ENCODE data around the gene WFDC2. TPM values are rescaled to one million over a fixed set of nuclear protein-coding genes. Genes with fewer than 3 reads are reported as not detected.

The WFDC2 gene
- total and polyA plus RNA-seq, 2 experiments from 2014 or later = 12.6 to 99.1 TPM

- Histone ChIP-seq H3K4me2 (no peak overlapping the region), H3K27me3 (no peaks in the 10 kb centered on the region), H2AFZ (no peak overlapping the region), H4K20me1 (ENCODE audit: insufficient read depth, poor library complexity, severe bottlenecking) (no peaks in the 10 kb centered on the region), H3K9me2 (replicated peaks; ENCODE audit: insufficient read depth) (no peaks in the 10 kb centered on the region), H3K79me2 (no peaks in the 10 kb centered on the region), H3K4me3 (no peak overlapping the region), H3K9me3 (ENCODE audit: low read depth) (no peaks in the 10 kb centered on the region), H3K27ac (no peak overlapping the region), H3K4me1 (ENCODE audit: insufficient read depth) (no peaks in the 10 kb centered on the region), H3K36me3 (replicated peaks; ENCODE audit: insufficient read depth, low read depth) (no peaks in the 10 kb centered on the region)
- TF ChIP-seq EZH2phosphoT487 (IDR thresholded peaks at IDR 0.05; ENCODE audit: low read depth, severe bottlenecking, unreplicated experiment) = no peak
- TF ChIP-seq CTCF (IDR thresholded peaks at IDR 0.05; ENCODE audit: poor library complexity) = no peak
- TF ChIP-seq EZH2 (IDR thresholded peaks at IDR 0.05; ENCODE audit: borderline replicate concordance) = no peak
- no peak for DNase-seq (ENCODE audit: low spot score)
- WGBS (ENCODE audit: low lambda C conversion rate, missing lambda C conversion rate) = 92% methylated on average over 5 of the region's 5 CpGs
These were observed 37.3 kb upstream of the WFDC2 start for GRCh38 chr20:45432294-45432693.

- H2AFZ ChIP-seq = no peak overlapping the region
- H3K9me2 ChIP-seq (replicated peaks; ENCODE audit: insufficient read depth) = no peaks in the 10 kb centered on the region
- no peak for DNase-seq (ENCODE audit: low spot score)
- no peaks in the 10 kb centered on the region for H3K9me3 ChIP-seq (ENCODE audit: low read depth)
- WGBS (ENCODE audit: low lambda C conversion rate, missing lambda C conversion rate) = 79% methylated on average over 3 of the region's 3 CpGs
- H3K4me3 ChIP-seq = no peak overlapping the region
- no peaks in the 10 kb centered on the region for H3K4me1 ChIP-seq (ENCODE audit: insufficient read depth)
- H3K36me3 ChIP-seq (replicated peaks; ENCODE audit: insufficient read depth, low read depth) = no peaks in the 10 kb centered on the region
- H3K27ac ChIP-seq = no peak overlapping the region
- no peaks in the 10 kb centered on the region for H3K27me3 ChIP-seq
- no peaks in the 10 kb centered on the region for H4K20me1 ChIP-seq (ENCODE audit: insufficient read depth, poor library complexity, severe bottlenecking)
- no peak overlapping the region for H3K4me2 ChIP-seq
- no peaks in the 10 kb centered on the region for H3K79me2 ChIP-seq
- no peak for TF ChIP-seq EZH2 (IDR thresholded peaks at IDR 0.05; ENCODE audit: borderline replicate concordance)
- TF ChIP-seq EZH2phosphoT487 (IDR thresholded peaks at IDR 0.05; ENCODE audit: low read depth, severe bottlenecking, unreplicated experiment) = no peak
- no peak for TF ChIP-seq CTCF (IDR thresholded peaks at IDR 0.05; ENCODE audit: poor library complexity)
These were observed 36.2 kb upstream of the WFDC2 start for GRCh38 chr20:45433316-45433715.

- Histone ChIP-seq H3K4me1 (ENCODE audit: insufficient read depth) (no peaks in the 10 kb centered on the region), H3K4me2 (no peak overlapping the region), H3K27me3 (no peaks in the 10 kb centered on the region), H3K27ac (no peak overlapping the region), H3K4me3 (no peak overlapping the region), H3K36me3 (replicated peaks; ENCODE audit: insufficient read depth, low read depth) (no peaks in the 10 kb centered on the region), H3K9me3 (ENCODE audit: low read depth) (no peaks in the 10 kb centered on the region), H3K9me2 (replicated peaks; ENCODE audit: insufficient read depth) (no peaks in the 10 kb centered on the region), H2AFZ (no peak overlapping the region), H4K20me1 (ENCODE audit: insufficient read depth, poor library complexity, severe bottlenecking) (no peaks in the 10 kb centered on the region), H3K79me2 (no peaks in the 10 kb centered on the region)
- TF ChIP-seq EZH2phosphoT487 (IDR thresholded peaks at IDR 0.05; ENCODE audit: low read depth, severe bottlenecking, unreplicated experiment) (no peak), EZH2 (IDR thresholded peaks at IDR 0.05; ENCODE audit: borderline replicate concordance) (no peak), CTCF (IDR thresholded peaks at IDR 0.05; ENCODE audit: poor library complexity) (no peak)
- 94% methylated on average over 4 of the region's 4 CpGs for WGBS (ENCODE audit: low lambda C conversion rate, missing lambda C conversion rate)
- DNase-seq (ENCODE audit: low spot score) = no peak
These were observed 35.6 kb upstream of the WFDC2 start for GRCh38 chr20:45433976-45434375.

All from hepatocyte (in vitro differentiated cells).